ENCODE results near the gene TFE3.

The TFE3 gene

GRCh38 chrX:49061490-49061889 is 18.3 kb upstream of the TFE3 start:
- no peak for DNase-seq (ENCODE audit: low read depth)

DNA sequence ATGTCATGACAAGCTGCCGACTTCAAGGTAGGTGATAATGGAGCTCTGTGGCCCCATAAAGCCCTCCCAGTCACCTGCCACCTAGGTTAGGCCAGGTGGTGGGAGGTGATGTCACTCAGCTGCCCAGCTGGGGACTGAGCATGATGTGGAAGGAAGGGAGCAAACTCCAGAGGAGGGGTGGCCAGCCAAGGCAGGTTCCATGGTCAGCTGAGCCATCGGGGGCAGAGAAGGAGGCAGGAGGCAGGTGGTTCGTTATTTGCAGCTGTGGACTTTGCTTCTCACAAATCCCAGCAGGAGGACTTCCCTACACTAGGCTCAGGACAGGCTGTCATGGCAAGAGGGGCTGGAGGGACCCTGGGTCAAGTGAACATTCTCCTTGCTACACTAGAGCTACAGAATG is 17.8 kb upstream of the TFE3 start:
- no peak for DNase-seq (ENCODE audit: low read depth)

- DNase-seq (ENCODE audit: low read depth), result no peak
These were observed 16.5 kb upstream of the TFE3 start for GRCh38 chrX:49059681-49060085.

DNA sequence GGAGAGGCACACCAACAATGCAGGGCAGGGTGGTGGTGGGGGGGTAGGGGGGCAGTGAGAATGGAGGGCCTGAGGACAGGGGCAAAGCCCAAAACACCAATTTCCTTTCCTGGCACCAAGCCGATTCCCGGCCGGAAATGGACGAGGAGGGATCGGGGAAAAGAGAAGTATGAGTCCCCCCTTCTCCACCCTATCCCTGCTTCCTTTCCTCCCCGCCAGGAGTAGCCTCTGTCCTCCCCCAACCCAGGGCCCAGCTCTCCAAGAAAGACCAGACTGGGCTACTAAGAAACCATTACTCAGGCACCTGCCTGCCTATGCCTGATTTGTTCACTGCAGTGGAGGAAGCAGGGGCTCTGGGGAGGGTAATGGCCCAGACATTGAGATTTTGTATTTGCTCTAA is 16.0 kb upstream of the TFE3 start:
- no peak for DNase-seq (ENCODE audit: low read depth)

GRCh38 chrX:49058794-49059193 is 15.6 kb upstream of the TFE3 start, which contains the start of gene CCDC120:
Gene CCDC120 (plus strand): TSS chrX:49058999. CDS start chrX:49062042, 3,043 bp downstream.
- DNase-seq (ENCODE audit: low read depth), result no peak

- DNase-seq (ENCODE audit: low read depth), result no peak
These were observed 11.1 kb upstream of the TFE3 start for GRCh38 chrX:49054073-49054762.

- no peak for DNase-seq (ENCODE audit: low read depth)
These were observed 10.3 kb upstream of the TFE3 start for GRCh38 chrX:49053223-49054072.

- DNase-seq (ENCODE audit: low read depth), result no peak
These were observed 777 bp upstream of the TFE3 start for GRCh38 chrX:49043987-49044281.

DNA sequence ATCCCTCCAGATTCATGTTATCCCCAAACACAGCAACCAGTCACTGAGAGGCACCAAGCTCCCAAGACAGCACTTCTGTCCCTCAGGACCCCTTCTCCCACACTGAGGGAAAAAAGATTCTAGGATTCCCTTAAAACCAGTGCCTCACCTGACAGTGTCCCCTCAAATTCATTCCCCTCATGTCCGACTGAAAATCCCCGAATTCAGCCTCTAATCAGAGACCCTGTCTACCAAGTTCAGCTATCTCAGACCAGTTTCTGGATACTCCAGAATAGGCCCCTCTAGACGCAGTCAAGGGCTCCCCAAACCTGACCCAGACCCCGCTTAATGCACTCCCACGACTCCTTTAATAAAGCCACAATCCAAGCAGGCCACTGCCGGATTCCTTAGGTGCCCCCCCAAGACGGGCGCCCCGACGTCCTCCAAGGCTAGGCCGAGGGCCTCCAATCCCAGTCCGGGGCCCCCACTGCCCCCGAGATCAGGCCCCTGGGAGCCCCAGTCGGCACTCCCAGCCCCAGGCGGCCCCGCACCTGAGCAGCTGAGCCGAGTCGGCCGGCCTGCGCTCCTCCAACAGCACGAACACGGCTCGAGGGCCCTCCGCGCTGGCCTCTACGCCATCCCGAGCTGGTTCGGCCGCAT is 457 bp downstream of the TFE3 start:
- no peak for DNase-seq (ENCODE audit: low read depth)

DNA sequence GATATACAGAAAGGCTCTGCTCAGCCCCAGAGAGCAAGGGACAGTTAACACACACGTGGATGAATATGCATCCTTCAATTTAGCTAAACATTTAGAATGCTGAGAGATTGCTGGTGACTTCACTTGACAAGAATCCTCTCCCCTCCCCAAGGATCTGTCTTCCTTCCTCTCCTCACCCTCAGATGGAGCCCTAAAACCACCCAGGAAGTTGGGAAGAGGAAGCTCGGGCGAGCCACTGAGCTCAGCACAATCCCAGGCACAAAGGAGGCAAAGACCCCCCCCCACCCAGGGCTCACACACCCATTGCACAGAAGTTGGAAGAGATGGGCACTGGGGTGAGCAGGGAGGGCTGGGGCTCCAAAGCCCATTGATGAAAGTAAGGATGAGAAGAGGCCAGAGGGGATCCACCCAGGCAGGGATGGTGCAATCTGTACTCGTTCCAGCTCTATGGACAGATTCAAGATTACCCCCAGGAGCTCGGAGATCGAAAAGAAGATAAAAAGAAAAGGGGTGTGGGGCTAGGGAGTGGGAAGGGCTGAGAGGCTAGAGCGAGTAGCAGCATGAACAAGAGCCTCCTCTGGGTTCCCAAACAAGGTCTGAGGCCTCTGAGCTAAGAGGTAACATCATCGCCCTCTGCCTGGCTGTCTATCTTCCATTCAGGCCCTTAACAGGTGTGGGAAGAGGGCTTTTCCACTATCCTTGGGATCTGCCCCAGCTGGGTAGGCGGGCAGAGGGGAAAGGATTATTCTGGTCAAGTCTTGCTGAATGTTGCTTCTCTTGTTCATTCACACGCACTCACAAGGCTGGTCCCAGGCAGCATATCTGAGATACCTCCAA is 1.2 kb downstream of the TFE3 start:
- no peak for DNase-seq (ENCODE audit: low read depth)

- no peak for DNase-seq (ENCODE audit: low read depth)
These were observed 2.7 kb downstream of the TFE3 start for GRCh38 chrX:49040376-49040955.

- peak; percentile 87 for DNase-seq (ENCODE audit: low read depth)
These were observed 3.4 kb downstream of the TFE3 start for GRCh38 chrX:49039598-49040375.

- no peak for DNase-seq (ENCODE audit: low read depth)
These were observed 5.2 kb downstream of the TFE3 start for GRCh38 chrX:49037883-49038475.

DNA sequence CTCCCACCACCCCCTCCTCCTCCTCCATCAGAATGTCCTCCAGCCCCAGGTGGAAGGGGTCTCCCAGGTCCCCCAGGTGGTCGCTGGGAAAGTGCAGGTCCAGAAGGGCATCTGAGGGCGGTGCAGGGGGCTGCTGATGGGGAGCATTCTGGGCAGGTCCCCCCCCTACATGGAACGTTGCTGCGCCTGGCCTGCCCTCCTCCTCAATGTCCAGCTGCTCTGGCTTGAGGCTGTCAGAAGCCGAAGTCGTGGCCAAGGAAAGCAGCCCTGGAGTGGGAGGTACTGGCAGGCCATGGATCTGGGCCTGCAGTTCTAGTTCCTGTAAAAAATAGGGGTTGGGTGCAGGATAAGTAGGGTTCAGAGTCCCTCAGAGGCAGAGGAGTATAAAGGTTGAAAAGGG is 12.9 kb downstream of the TFE3 start:
- no peak for DNase-seq (ENCODE audit: low read depth)

GRCh38 chrX:49029876-49030275 is 13.3 kb downstream of the TFE3 start:
- DNase-seq (ENCODE audit: low read depth), result no peak

GRCh38 chrX:49019599-49020249 is 23.4 kb downstream of the TFE3 start:
- DNase-seq (ENCODE audit: low read depth), result no peak

GRCh38 chrX:49019050-49019449 is 24.1 kb downstream of the TFE3 start:
- no peak for DNase-seq (ENCODE audit: low read depth)

DNA sequence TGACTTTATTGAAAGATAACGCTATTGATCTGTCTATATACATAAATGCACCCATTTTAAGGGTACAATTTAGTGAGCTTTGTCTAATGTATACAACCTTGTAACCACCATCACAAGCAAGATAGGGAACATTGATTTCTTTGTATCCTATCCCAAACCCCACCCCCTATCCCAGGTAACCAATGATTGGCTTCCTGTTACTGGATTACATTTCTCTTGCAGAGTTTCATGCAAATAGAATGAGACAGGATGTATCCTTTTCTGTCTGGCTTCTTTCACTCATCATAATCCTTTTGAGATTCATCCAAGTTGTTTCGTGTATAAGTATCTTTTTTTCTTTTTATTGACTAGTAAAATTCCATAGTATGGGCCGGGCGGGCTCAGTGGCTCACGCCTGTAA is 39.5 kb downstream of the TFE3 start:
- DNase-seq (ENCODE audit: low read depth), result no peak

- peak; percentile 73 for DNase-seq (ENCODE audit: low read depth)
These were observed 40.8 kb downstream of the TFE3 start, which contains the start of gene GRIPAP1 for GRCh38 chrX:49002091-49002935. Gene GRIPAP1 (minus strand): TSS chrX:49002264. CDS start chrX:49002229, 35 bp downstream.

All from fibroblast of the conjunctiva (primary cell).